PFSK-1 (cell line): ENCODE measurements around the gene BAZ2A. TPM values are rescaled to one million over a fixed set of nuclear protein-coding genes. Genes with fewer than 3 reads are reported as not detected.

Experiments
- FOXP2 ChIP-seq: optimal IDR thresholded peaks from 2 replicates; pipeline ENCODE3; 2011; ENCODE audit warnings: borderline replicate concordance, control low read depth, inconsistent platforms; ENCODE audit not compliant: insufficient read depth; ENCODE audit errors: extremely low read length, extremely low read depth
- POLR2AphosphoS5 ChIP-seq: IDR thresholded peaks from 2 replicates; pipeline ENCODE4 v1.6.1; 2012; ENCODE audit warnings: low read depth, mild to moderate bottlenecking, control low read depth, low read length, moderate library complexity
- SIN3A ChIP-seq: IDR thresholded peaks from 2 replicates; pipeline ENCODE4 v1.6.1; 2012; ENCODE audit warnings: mild to moderate bottlenecking, low read length, moderate library complexity, borderline replicate concordance; ENCODE audit not compliant: insufficient read depth
- TAF1 ChIP-seq: IDR thresholded peaks from 2 replicates; pipeline ENCODE4 v1.6.1; 2012; ENCODE audit warnings: low read length, control low read depth, borderline replicate concordance; ENCODE audit not compliant: insufficient read depth
- polyA plus RNA-seq: library from polyadenylated mRNA; unstranded; fragments of >200 nt; gene quantifications from one replicate; pipeline ENCODE4 v1.2.1, GENCODE V29; 2012; ENCODE audit warnings: low read depth, missing spikeins; ENCODE audit not compliant: insufficient read length
- TF ChIP-seq, protein P1 (sequence below), 2 experiments: IDR thresholded peaks; 2 replicates each; pipeline versions ENCODE4 v1.6.1 to v1.8.0; 2011 to 2012; ENCODE audit warnings: low read depth in 2 of 2, low read length in 2 of 2, control low read depth in 1 of 2, inconsistent platforms in 1 of 2, mild to moderate bottlenecking in 1 of 2, moderate library complexity in 1 of 2; ENCODE audit not compliant: insufficient read depth in 1 of 2

The BAZ2A gene
- polyA plus RNA-seq, result 24.3 TPM

DNA sequence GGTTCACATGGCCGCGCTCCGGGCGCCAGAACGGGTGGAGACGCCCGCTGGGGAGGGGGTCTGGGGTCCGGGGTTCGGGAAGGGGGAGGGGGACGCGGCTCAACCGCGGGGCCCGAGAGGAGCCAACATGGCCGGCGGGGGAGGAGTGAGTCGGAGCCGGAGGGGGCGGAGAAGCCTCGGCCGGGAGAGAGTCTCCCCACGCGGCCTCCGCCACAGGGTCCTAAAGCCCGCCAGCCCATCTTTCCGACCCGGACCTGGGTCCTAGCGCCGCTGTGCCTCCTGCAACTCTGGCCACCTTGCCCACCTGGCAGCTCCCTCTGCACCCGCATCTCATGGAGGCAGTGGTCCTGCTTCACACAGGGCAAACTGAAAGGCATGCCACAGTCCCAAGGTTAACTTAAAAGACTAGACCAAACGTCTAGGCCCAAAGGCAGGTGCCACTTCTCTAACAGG, at the start of gene BAZ2A:
BAZ2A (minus strand) TSS at position 147 of the 453 bp plus-strand sequence. CDS start 12,796 bp downstream, outside the sequence.
- peak; percentile 18; the same call in 1 of the 2 replicates for TF ChIP-seq POLR2AphosphoS5
- peak; percentile 70; the same call in 1 of the 2 replicates for TF ChIP-seq SIN3A
- TF ChIP-seq, protein P1, sequence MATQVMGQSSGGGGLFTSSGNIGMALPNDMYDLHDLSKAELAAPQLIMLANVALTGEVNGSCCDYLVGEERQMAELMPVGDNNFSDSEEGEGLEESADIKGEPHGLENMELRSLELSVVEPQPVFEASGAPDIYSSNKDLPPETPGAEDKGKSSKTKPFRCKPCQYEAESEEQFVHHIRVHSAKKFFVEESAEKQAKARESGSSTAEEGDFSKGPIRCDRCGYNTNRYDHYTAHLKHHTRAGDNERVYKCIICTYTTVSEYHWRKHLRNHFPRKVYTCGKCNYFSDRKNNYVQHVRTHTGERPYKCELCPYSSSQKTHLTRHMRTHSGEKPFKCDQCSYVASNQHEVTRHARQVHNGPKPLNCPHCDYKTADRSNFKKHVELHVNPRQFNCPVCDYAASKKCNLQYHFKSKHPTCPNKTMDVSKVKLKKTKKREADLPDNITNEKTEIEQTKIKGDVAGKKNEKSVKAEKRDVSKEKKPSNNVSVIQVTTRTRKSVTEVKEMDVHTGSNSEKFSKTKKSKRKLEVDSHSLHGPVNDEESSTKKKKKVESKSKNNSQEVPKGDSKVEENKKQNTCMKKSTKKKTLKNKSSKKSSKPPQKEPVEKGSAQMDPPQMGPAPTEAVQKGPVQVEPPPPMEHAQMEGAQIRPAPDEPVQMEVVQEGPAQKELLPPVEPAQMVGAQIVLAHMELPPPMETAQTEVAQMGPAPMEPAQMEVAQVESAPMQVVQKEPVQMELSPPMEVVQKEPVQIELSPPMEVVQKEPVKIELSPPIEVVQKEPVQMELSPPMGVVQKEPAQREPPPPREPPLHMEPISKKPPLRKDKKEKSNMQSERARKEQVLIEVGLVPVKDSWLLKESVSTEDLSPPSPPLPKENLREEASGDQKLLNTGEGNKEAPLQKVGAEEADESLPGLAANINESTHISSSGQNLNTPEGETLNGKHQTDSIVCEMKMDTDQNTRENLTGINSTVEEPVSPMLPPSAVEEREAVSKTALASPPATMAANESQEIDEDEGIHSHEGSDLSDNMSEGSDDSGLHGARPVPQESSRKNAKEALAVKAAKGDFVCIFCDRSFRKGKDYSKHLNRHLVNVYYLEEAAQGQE (IDR thresholded peaks at IDR 0.05; ENCODE audit: insufficient read depth in 1 of 2, low read depth in 2 of 2, low read length in 2 of 2), result no peak
- no peak for TF ChIP-seq TAF1
- TF ChIP-seq FOXP2, result peak; percentile 91

DNA sequence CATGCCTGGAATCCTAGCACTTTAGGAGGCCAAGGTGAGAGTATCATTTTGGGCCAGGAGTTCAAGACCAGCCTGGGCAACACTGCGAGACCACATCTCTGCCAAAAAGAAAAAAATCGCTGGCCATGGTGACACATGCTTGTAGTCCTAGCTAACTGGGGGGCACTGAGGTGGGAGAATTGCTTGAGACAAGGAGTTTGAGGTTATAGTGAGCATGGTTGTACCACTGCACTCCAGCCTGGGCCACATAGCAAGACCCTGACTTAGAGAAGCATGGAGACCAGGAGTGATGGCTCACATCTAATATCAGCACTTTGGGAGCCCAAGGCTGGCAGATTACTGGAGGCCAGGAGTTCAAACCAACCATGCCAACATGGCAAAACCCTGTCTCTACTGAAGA, 48.7 kb upstream of the BAZ2A start:
- TF ChIP-seq, protein P1 (IDR thresholded peaks at IDR 0.05; ENCODE audit: insufficient read depth in 1 of 2, low read depth in 2 of 2, low read length in 2 of 2), result peak in 1 of 2 experiments; percentile 14; a peak in 1 of 4 replicates
- TF ChIP-seq FOXP2, result no peak
- TF ChIP-seq POLR2AphosphoS5, result no peak

- TF ChIP-seq, protein P1 (IDR thresholded peaks at IDR 0.05; ENCODE audit: insufficient read depth in 1 of 2, low read depth in 2 of 2, low read length in 2 of 2), result no peak
- TF ChIP-seq POLR2AphosphoS5 (no peak), SIN3A (no peak), FOXP2 (no peak), TAF1 (no peak)
These were observed 47.6 kb upstream of the BAZ2A start for GRCh38 chr12:56677680-56678079.

- TF ChIP-seq, protein P1 (IDR thresholded peaks at IDR 0.05; ENCODE audit: insufficient read depth in 1 of 2, low read depth in 2 of 2, low read length in 2 of 2), result no peak
- TF ChIP-seq POLR2AphosphoS5, result peak; percentile 17; the same call in 1 of the 2 replicates
These were observed 46.9 kb upstream of the BAZ2A start for GRCh38 chr12:56676851-56677580.

GRCh38 chr12:56671608-56672007, 41.5 kb upstream of the BAZ2A start:
- TF ChIP-seq FOXP2 (no peak), TAF1 (no peak), SIN3A (no peak), POLR2AphosphoS5 (no peak)
- TF ChIP-seq, protein P1 (IDR thresholded peaks at IDR 0.05; ENCODE audit: insufficient read depth in 1 of 2, low read depth in 2 of 2, low read length in 2 of 2), result no peak
